SK-N-SH (cell line): ENCODE results near the gene HES6. TPM values are rescaled to one million over a fixed set of nuclear protein-coding genes. Genes with fewer than 3 reads are reported as not detected.

ENCODE experiments used
- CTCF ChIA-PET: fragments of 300-600, 350-600 bp; formaldehyde crosslinking; extraction: SDS; loops from one replicate; lab custom pipeline; 2021; lab: Yijun Ruan, JAX
- POLR2A ChIA-PET: fragments of 350-600 bp; sonication (Branson Sonifier 250); formaldehyde crosslinking; extraction: SDS; loops from one replicate; lab custom pipeline; 2020; ENCODE audit warnings: antibody characterized with exemption, inconsistent platforms; lab: Yijun Ruan, JAX
- DNase-seq: peaks from one replicate; pipeline ENCODE4 v3.0.0; 2012
- H2AFZ ChIP-seq: fragments of 200-600 bp; sonication (generic); 2 replicates; pipeline ENCODE4 v1.8.1; 2016; ENCODE audit warnings: antibody characterized with exemption, mild to moderate bottlenecking, low read depth
- H3F3A ChIP-seq: fragments of 200-600 bp; sonication (generic); replicated peaks from 2 replicates; pipeline ENCODE3; 2016; ENCODE audit warnings: antibody characterized with exemption, mild to moderate bottlenecking; ENCODE audit not compliant: insufficient read depth
- H3K27ac ChIP-seq, 2 experiments: fragments of 200-500 bp in 1 of 2; fragments of 200-600 bp in 1 of 2; sonication (Bioruptor generic) in 1 of 2; sonication (generic), shearing (Covaris generic) in 1 of 2; 2 replicates each; pipeline versions ENCODE4 v1.5.1 to v1.6.1; 2014 to 2016; ENCODE audit warnings: low read depth in 2 of 2, inconsistent platforms in 1 of 2, low read length in 1 of 2, mild to moderate bottlenecking in 1 of 2, mixed read lengths in 1 of 2
- H3K27me3 ChIP-seq: fragments of 200-600 bp; sonication (generic), shearing (Covaris generic); 2 replicates; pipeline ENCODE4 v1.6.1; 2016; ENCODE audit warnings: mixed run types; ENCODE audit not compliant: insufficient read depth
- H3K36me3 ChIP-seq, 2 experiments: fragments of 200-500 bp in 1 of 2; fragments of 200-600 bp in 1 of 2; sonication (Bioruptor generic) in 1 of 2; sonication (generic) in 1 of 2; replicated peaks in 1 of 2; 2 replicates each; pipeline versions ENCODE3 to v1.5.1; 2014 to 2016; ENCODE audit warnings: low read length in 1 of 2, mild to moderate bottlenecking in 1 of 2; ENCODE audit not compliant: insufficient read depth in 2 of 2, control insufficient read depth in 1 of 2
- H3K4me1 ChIP-seq, 2 experiments: fragments of 200-500 bp in 1 of 2; fragments of 200-600 bp in 1 of 2; sonication (Bioruptor generic) in 1 of 2; sonication (generic), shearing (Covaris generic) in 1 of 2; 2 replicates each; pipeline versions ENCODE4 v1.5.1 to v1.6.1; 2014 to 2016; ENCODE audit warnings: low read depth in 1 of 2, low read length in 1 of 2, mixed run types in 1 of 2; ENCODE audit not compliant: insufficient read depth in 2 of 2, control insufficient read depth in 1 of 2
- H3K4me2 ChIP-seq: fragments of 200-600 bp; sonication (generic), shearing (Covaris generic); 2 replicates; pipeline ENCODE4 v1.6.1; 2017; ENCODE audit warnings: mixed run types
- H3K4me3 ChIP-seq, 2 experiments: fragments of 200-500 bp in 1 of 2; fragments of 200-600 bp in 1 of 2; sonication (Bioruptor generic) in 1 of 2; sonication (generic), shearing (Covaris generic) in 1 of 2; 2 replicates each; pipeline versions ENCODE4 v1.5.1 to v1.8.1; 2014 to 2016; ENCODE audit warnings: low read depth in 2 of 2, inconsistent platforms in 1 of 2, low read length in 1 of 2, mild to moderate bottlenecking in 1 of 2, mixed read lengths in 1 of 2, moderate library complexity in 1 of 2
- H3K79me2 ChIP-seq: fragments of 200-600 bp; sonication (generic); 2 replicates; pipeline ENCODE4 v1.8.1; 2017; ENCODE audit warnings: mild to moderate bottlenecking; ENCODE audit not compliant: insufficient read depth
- H3K9ac ChIP-seq: fragments of 200-600 bp; sonication (generic); 2 replicates; pipeline ENCODE4 v1.6.1; 2017; ENCODE audit warnings: mixed run types
- H3K9me2 ChIP-seq: fragments of 200-600 bp; sonication (generic); 2 replicates; pipeline ENCODE4 v1.6.1; 2017; ENCODE audit warnings: mixed run types
- H3K9me3 ChIP-seq: fragments of 200-600 bp; sonication (generic); 2 replicates; pipeline ENCODE4 v1.6.1; 2017; ENCODE audit warnings: mixed run types, mild to moderate bottlenecking, moderate library complexity
- H4K20me1 ChIP-seq: fragments of 200-600 bp; sonication (generic); 2 replicates; pipeline ENCODE4 v1.6.1; 2017; ENCODE audit warnings: mild to moderate bottlenecking, mixed run types; ENCODE audit not compliant: insufficient read depth
- CHD2 ChIP-seq: fragments of 150-350 bp; IDR thresholded peaks from 2 replicates; pipeline ENCODE4 v1.6.1; 2018; ENCODE audit warnings: low read length; ENCODE audit not compliant: partially characterized antibody
- CTCF ChIP-seq: fragments of 200-600 bp; sonication (generic); IDR thresholded peaks from 2 replicates; pipeline ENCODE4 v1.6.1; 2017; ENCODE audit warnings: antibody characterized with exemption, mild to moderate bottlenecking, moderate library complexity
- ELF1 ChIP-seq: IDR thresholded peaks from 2 replicates; pipeline ENCODE4 v1.4.0; 2012
- EZH2phosphoT487 ChIP-seq: fragments of 200-600 bp; sonication (generic); IDR thresholded peaks from 2 replicates; pipeline ENCODE4 v1.6.1; 2017; ENCODE audit warnings: low read depth, mixed run types, mild to moderate bottlenecking, antibody characterized with exemption, moderate library complexity, borderline replicate concordance
- FOSL2 ChIP-seq: IDR thresholded peaks from 2 replicates; pipeline ENCODE4 v1.4.0; 2012; ENCODE audit warnings: low read depth, mild to moderate bottlenecking, moderate library complexity, borderline replicate concordance
- FOXM1 ChIP-seq: IDR thresholded peaks from 2 replicates; pipeline ENCODE4 v1.4.0; 2012; ENCODE audit warnings: low read depth, mild to moderate bottlenecking
- GATA2 ChIP-seq: sonication (generic); formaldehyde crosslinking; IDR thresholded peaks from 2 replicates; pipeline ENCODE4 v1.5.0; 2020; ENCODE audit warnings: mild to moderate bottlenecking, missing genetic modification reagents
- NFIC ChIP-seq: IDR thresholded peaks from 2 replicates; pipeline ENCODE4 v1.4.0; 2012; ENCODE audit warnings: borderline replicate concordance
- NRF1 ChIP-seq: IDR thresholded peaks from 2 replicates; pipeline ENCODE4 v1.6.1; 2012; ENCODE audit warnings: low read depth, mild to moderate bottlenecking, low read length
- RAD21 ChIP-seq: IDR thresholded peaks from 2 replicates; pipeline ENCODE4 v1.6.1; 2012; ENCODE audit warnings: mild to moderate bottlenecking, low read length
- RCOR1 ChIP-seq: fragments of 150-350 bp; IDR thresholded peaks from 2 replicates; pipeline ENCODE4 v1.6.1; 2017; ENCODE audit warnings: antibody characterized with exemption, low read length
- RFX5 ChIP-seq: IDR thresholded peaks from 2 replicates; pipeline ENCODE4 v1.6.1; 2012; ENCODE audit warnings: mild to moderate bottlenecking, improper control_type of control experiment, low read length
- RXRA ChIP-seq: IDR thresholded peaks from 2 replicates; pipeline ENCODE4 v1.4.0; 2012; ENCODE audit warnings: low read depth, mild to moderate bottlenecking, borderline replicate concordance
- TCF12 ChIP-seq: IDR thresholded peaks from 2 replicates; pipeline ENCODE4 v1.4.0; 2012
- TEAD4 ChIP-seq: IDR thresholded peaks from 2 replicates; pipeline ENCODE4 v1.4.0; 2012; ENCODE audit warnings: mild to moderate bottlenecking, borderline replicate concordance; ENCODE audit not compliant: insufficient read depth
- USF1 ChIP-seq: IDR thresholded peaks from 2 replicates; pipeline ENCODE4 v1.4.0; 2012; ENCODE audit warnings: low read depth, borderline replicate concordance
- YY1 ChIP-seq: IDR thresholded peaks from 2 replicates; pipeline ENCODE4 v1.4.0; 2012; ENCODE audit warnings: low read depth, mild to moderate bottlenecking
- WGBS: methylation state at CpG from one replicate; pipeline ENCODE4 v1.1.6; 2017; ENCODE audit warnings: low lambda C conversion rate; 5-methylcytosine and 5-hydroxymethylcytosine counted together
- polyA plus RNA-seq, 3 experiments: library from polyadenylated mRNA; depleted of rRNA; stranded (reverse); fragments of >200 nt; gene quantifications; 2 replicates each; pipeline ENCODE4 v1.2.3, GENCODE V29; 2012
- TF ChIP-seq, protein P1 (sequence below): fragments of 150-350 bp; IDR thresholded peaks from 2 replicates; pipeline ENCODE4 v1.6.1; 2017; ENCODE audit warnings: antibody characterized with exemption, low read length, low read depth, borderline replicate concordance
- TF ChIP-seq, protein P2 (sequence below): IDR thresholded peaks from 2 replicates; pipeline ENCODE4; 2012
- TF ChIP-seq, protein P3 (sequence below): IDR thresholded peaks from 2 replicates; pipeline ENCODE4 v1.4.0; 2012; ENCODE audit warnings: low read depth

Gene HES6
- polyA plus RNA-seq, 1 of the 3 experiments (the other 2 are of a cell fraction) = 3.6 TPM

DNA sequence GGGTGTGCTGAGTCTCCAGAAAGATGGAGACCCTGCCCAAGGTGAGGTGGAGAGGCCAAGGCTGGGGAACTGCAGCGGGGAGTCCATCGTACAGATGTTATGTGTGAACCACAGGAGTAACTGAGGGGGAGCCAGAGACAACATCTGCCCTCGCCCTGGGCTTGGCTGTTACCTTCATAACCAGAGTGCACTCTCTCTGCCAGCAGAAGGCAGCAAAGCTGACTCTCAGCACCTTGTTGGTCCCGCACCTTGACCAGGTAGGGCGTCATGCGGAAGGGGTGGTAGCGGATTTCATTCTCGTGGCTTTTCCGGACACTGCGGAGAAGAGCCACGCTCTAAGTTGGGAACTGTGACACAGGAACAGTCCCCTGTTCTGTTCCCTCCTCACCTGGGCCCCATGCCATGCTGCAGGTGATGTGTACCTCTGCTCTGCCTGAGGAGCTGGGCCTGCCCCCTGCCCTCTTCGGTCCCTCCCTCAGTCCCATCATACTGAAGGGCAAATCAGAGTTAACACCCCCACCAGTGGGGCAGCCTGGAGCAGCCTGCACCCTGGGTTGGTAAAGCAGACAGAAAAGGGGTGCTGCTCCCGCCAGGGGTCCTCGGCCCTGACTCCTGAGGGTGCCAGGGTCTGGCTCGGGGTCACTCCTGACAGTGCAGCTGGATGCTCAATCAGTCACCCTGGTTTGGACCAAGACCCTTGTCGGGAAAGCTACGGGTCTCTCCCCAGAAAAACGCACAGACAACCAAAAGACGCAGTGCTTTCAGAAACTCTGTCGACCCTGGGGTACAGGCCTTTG, 28.2 kb upstream of the HES6 start (continued):
- TF ChIP-seq, protein P1, sequence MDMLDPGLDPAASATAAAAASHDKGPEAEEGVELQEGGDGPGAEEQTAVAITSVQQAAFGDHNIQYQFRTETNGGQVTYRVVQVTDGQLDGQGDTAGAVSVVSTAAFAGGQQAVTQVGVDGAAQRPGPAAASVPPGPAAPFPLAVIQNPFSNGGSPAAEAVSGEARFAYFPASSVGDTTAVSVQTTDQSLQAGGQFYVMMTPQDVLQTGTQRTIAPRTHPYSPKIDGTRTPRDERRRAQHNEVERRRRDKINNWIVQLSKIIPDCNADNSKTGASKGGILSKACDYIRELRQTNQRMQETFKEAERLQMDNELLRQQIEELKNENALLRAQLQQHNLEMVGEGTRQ = no peak
- TF ChIP-seq NRF1 (no peak), RFX5 (no peak)

GRCh38 chr2:238267341-238267710, 27.5 kb upstream of the HES6 start:
- H3K9me3 ChIP-seq = no peaks in the 10 kb centered on the region
- peaks cover 0 to 7% of the 10 kb centered on the region in 2 experiments; a peak in 1 of 4 replicates for H3K4me1 ChIP-seq
- 0 out of 2 replicates have a peak overlapping the region, but pooled peaks have one; percentile 37 for H3K4me2 ChIP-seq
- CTCF ChIA-PET = interaction anchor here (6.0 kb wide), 1 partner anchor 13 kb away, joined by 60 read pairs; no protein-coding TSS in a partner anchor
- no peak overlapping the region for H2AFZ ChIP-seq
- no peaks in the 10 kb centered on the region for H3K27me3 ChIP-seq
- no peaks in the 10 kb centered on the region for H4K20me1 ChIP-seq
- 100% methylated on average over 1 of the region's 1 CpG for WGBS
- H3K27ac ChIP-seq = no peak overlapping the region
- POLR2A ChIA-PET = no interaction called here
- peaks cover 3% of the 10 kb centered on the region for H3F3A ChIP-seq
- DNase-seq = no peak
- no peak overlapping the region for H3K4me3 ChIP-seq
- H3K79me2 ChIP-seq = no peaks in the 10 kb centered on the region
- H3K9me2 ChIP-seq = no peaks in the 10 kb centered on the region
- H3K9ac ChIP-seq = no peak overlapping the region
- peaks cover 0 to 8% of the 10 kb centered on the region in 2 experiments for H3K36me3 ChIP-seq
- TF ChIP-seq, protein P2, sequence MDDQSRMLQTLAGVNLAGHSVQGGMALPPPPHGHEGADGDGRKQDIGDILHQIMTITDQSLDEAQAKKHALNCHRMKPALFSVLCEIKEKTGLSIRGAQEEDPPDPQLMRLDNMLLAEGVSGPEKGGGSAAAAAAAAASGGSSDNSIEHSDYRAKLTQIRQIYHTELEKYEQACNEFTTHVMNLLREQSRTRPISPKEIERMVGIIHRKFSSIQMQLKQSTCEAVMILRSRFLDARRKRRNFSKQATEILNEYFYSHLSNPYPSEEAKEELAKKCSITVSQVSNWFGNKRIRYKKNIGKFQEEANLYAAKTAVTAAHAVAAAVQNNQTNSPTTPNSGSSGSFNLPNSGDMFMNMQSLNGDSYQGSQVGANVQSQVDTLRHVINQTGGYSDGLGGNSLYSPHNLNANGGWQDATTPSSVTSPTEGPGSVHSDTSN = no peak
- TF ChIP-seq, protein P3, sequence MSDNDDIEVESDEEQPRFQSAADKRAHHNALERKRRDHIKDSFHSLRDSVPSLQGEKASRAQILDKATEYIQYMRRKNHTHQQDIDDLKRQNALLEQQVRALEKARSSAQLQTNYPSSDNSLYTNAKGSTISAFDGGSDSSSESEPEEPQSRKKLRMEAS = no peak
- TF ChIP-seq NFIC (no peak), USF1 (no peak), RCOR1 (no peak), RXRA (no peak), EZH2phosphoT487 (no peak), FOSL2 (no peak), FOXM1 (no peak), YY1 (no peak), GATA2 (no peak), CHD2 (no peak), TCF12 (no peak), ELF1 (no peak), TEAD4 (no peak), CTCF (no peak), RAD21 (no peak)
